Measurements from ENCODE around the gene RNF41. TPM values are rescaled to one million over a fixed set of nuclear protein-coding genes. Genes with fewer than 3 reads are reported as not detected.
A peak's percentile ranks its signal among the peaks of the same experiment; 100 is the strongest.

Gene RNF41
- total and polyA plus RNA-seq, 2 of the 13 experiments (the other 11 are each of a cell fraction or from before 2014, with no cell fraction given) = 27.1 to 39.4 TPM

GRCh38 chr12:56267443-56268071, 45.8 kb upstream of the RNF41 start (continued):
- TF ChIP-seq THRA (CRISPR knock-in tag; IDR thresholded peaks at IDR 0.05; ENCODE audit: borderline replicate concordance) (peak; percentile 99), ASH2L (IDR thresholded peaks at IDR 0.05; ENCODE audit: insufficient read length, low read depth, low read length) (peak; percentile 18), BCL6 (CRISPR knock-in tag; IDR thresholded peaks at IDR 0.05) (peak; percentile 22; the same call in 1 of the 2 replicates), ATF7-NPFF (CRISPR knock-in tag; IDR thresholded peaks at IDR 0.05; ENCODE audit: low read depth) (no peak), ZNF629 (CRISPR knock-in tag; conservative IDR thresholded peaks at IDR 0.05) (no peak), SKIL (CRISPR knock-in tag; IDR thresholded peaks at IDR 0.05; ENCODE audit: borderline replicate concordance) (no peak), MIXL1 (CRISPR knock-in tag; IDR thresholded peaks at IDR 0.05) (no peak), ZNF430 (CRISPR knock-in tag; IDR thresholded peaks at IDR 0.05) (peak; percentile 10; the same call in 1 of the 2 replicates), CENPT (CRISPR knock-in tag; IDR thresholded peaks at IDR 0.05; ENCODE audit: low read depth) (no peak), ZNF180 (CRISPR knock-in tag; IDR thresholded peaks at IDR 0.05; ENCODE audit: borderline replicate concordance, low read depth) (no peak), FUBP1 (CRISPR knock-in tag; IDR thresholded peaks at IDR 0.05; ENCODE audit: borderline replicate concordance) (no peak), NFYB (CRISPR knock-in tag; IDR thresholded peaks at IDR 0.05) (no peak), ARID2 (CRISPR knock-in tag; IDR thresholded peaks at IDR 0.05; ENCODE audit: borderline replicate concordance) (no peak), ZFP36 (IDR thresholded peaks at IDR 0.05; ENCODE audit: borderline replicate concordance, low read depth, low read length, partially characterized antibody) (no peak), HNRNPUL1 (IDR thresholded peaks at IDR 0.05; ENCODE audit: low read depth, low read length) (no peak), NCOA2 (CRISPR knock-in tag; IDR thresholded peaks at IDR 0.05) (peak; percentile 51; the same call in 1 of the 2 replicates), ZNF710 (CRISPR knock-in tag; IDR thresholded peaks at IDR 0.05; ENCODE audit: borderline replicate concordance) (no peak), ZSCAN30 (CRISPR knock-in tag; IDR thresholded peaks at IDR 0.05) (no peak), GATAD1 (CRISPR knock-in tag; IDR thresholded peaks at IDR 0.05) (no peak), HIC2 (CRISPR knock-in tag; IDR thresholded peaks at IDR 0.05; ENCODE audit: low read depth) (no peak), ZNF501 (CRISPR knock-in tag; IDR thresholded peaks at IDR 0.05) (no peak)

Data from HepG2 (cell line).